Anterior cingulate cortex (tissue), 58 donors: ENCODE measurements around the gene B4GALNT1.
A peak's percentile ranks its signal among the peaks of the same experiment; 100 is the strongest.

Experiments
- DNase-seq, 58 donors: peaks; one replicate each; lab custom pipeline; 2025; lab: John Stamatoyannopoulos, UW

Gene B4GALNT1

GRCh38 chr12:57611108-57611826 is 21.7 kb downstream of the B4GALNT1 start, which contains the start of gene ARHGEF25:
Gene ARHGEF25, plus strand, starts transcription at chr12:57611435. Its CDS starts 460 bp downstream, at chr12:57611895.
- peak in 49 of 58 donors; percentile 23 to 78 (median 43) for DNase-seq

GRCh38 chr12:57610554-57611107 is 22.4 kb downstream of the B4GALNT1 start:
- no peak for DNase-seq

GRCh38 chr12:57609781-57610553 is 23.0 kb downstream of the B4GALNT1 start:
- DNase-seq = no peak

GRCh38 chr12:57609101-57609780 is 23.8 kb downstream of the B4GALNT1 start:
- DNase-seq = no peak

GRCh38 chr12:57607958-57608663 is 24.9 kb downstream of the B4GALNT1 start:
- no peak for DNase-seq

- DNase-seq = no peak
Observed at GRCh38 chr12:57606821-57607220, 26.2 kb downstream of the B4GALNT1 start.

GRCh38 chr12:57606399-57606798 is 26.6 kb downstream of the B4GALNT1 start:
- no peak for DNase-seq

- DNase-seq = no peak
Observed at GRCh38 chr12:57605811-57606311, 27.1 kb downstream of the B4GALNT1 start.

GRCh38 chr12:57604992-57605810 is 27.8 kb downstream of the B4GALNT1 start:
- DNase-seq = peak in 11 of 58 donors; percentile 20 to 60 (median 44)

GRCh38 chr12:57604454-57604991 is 28.5 kb downstream of the B4GALNT1 start, which contains the start of gene DTX3:
Gene DTX3, plus strand, starts transcription at chr12:57604824. Its CDS starts 1,694 bp downstream, at chr12:57606518.
- DNase-seq = peak in 53 of 58 donors; percentile 21 to 83 (median 62)

GRCh38 chr12:57603815-57604453 is 29.1 kb downstream of the B4GALNT1 start:
- DNase-seq = peak in 43 of 58 donors; percentile 14 to 85 (median 41)

GRCh38 chr12:57603324-57603723 is 29.7 kb downstream of the B4GALNT1 start:
- DNase-seq = no peak

GRCh38 chr12:57602544-57602943 is 30.5 kb downstream of the B4GALNT1 start:
- DNase-seq = peak in 3 of 58 donors; percentile 14 to 51 (median 24)

GRCh38 chr12:57600395-57600794 is 32.6 kb downstream of the B4GALNT1 start:
- DNase-seq = no peak

- peak in 1 of 58 donors; percentile 13 for DNase-seq
Observed at GRCh38 chr12:57593187-57593586, 39.8 kb downstream of the B4GALNT1 start.

GRCh38 chr12:57592551-57593165 is 40.3 kb downstream of the B4GALNT1 start:
- peak in 12 of 58 donors; percentile 6 to 54 (median 19) for DNase-seq

GRCh38 chr12:57591782-57592325 is 41.1 kb downstream of the B4GALNT1 start:
- DNase-seq = peak in 1 of 58 donors; percentile 35
